ENCODE results near the gene MTMR2.

Gene MTMR2

GRCh38 chr11:95917193-95918036 is 6.5 kb downstream of the MTMR2 start:
- DNase-seq (ENCODE audit: low read depth), result no peak

- no peak for DNase-seq (ENCODE audit: low read depth)
These were observed 7.9 kb downstream of the MTMR2 start for GRCh38 chr11:95916049-95916448.

- DNase-seq (ENCODE audit: low read depth), result no peak
These were observed 8.9 kb downstream of the MTMR2 start for GRCh38 chr11:95915051-95915450.

- DNase-seq (ENCODE audit: low read depth), result no peak
These were observed 9.9 kb downstream of the MTMR2 start for GRCh38 chr11:95913830-95914615.

- no peak for DNase-seq (ENCODE audit: low read depth)
These were observed 10.9 kb downstream of the MTMR2 start for GRCh38 chr11:95912902-95913560.

GRCh38 chr11:95911369-95911759 is 12.5 kb downstream of the MTMR2 start:
- DNase-seq (ENCODE audit: low read depth), result no peak

GRCh38 chr11:95910638-95911368 is 13.1 kb downstream of the MTMR2 start:
- DNase-seq (ENCODE audit: low read depth), result no peak

- no peak for DNase-seq (ENCODE audit: low read depth)
These were observed 15.1 kb downstream of the MTMR2 start for GRCh38 chr11:95908826-95909225.

GRCh38 chr11:95907476-95907875 is 16.4 kb downstream of the MTMR2 start:
- DNase-seq (ENCODE audit: low read depth), result no peak

GRCh38 chr11:95904009-95904650 is 19.8 kb downstream of the MTMR2 start:
- no peak for DNase-seq (ENCODE audit: low read depth)

GRCh38 chr11:95898782-95899181 is 25.1 kb downstream of the MTMR2 start:
- no peak for DNase-seq (ENCODE audit: low read depth)

GRCh38 chr11:95897731-95898130 is 26.2 kb downstream of the MTMR2 start:
- DNase-seq (ENCODE audit: low read depth), result no peak

GRCh38 chr11:95895815-95896214 is 28.1 kb downstream of the MTMR2 start:
- no peak for DNase-seq (ENCODE audit: low read depth)

- DNase-seq (ENCODE audit: low read depth), result no peak
These were observed 30.9 kb downstream of the MTMR2 start for GRCh38 chr11:95892892-95893570.

- DNase-seq (ENCODE audit: low read depth), result no peak
These were observed 31.4 kb downstream of the MTMR2 start for GRCh38 chr11:95892492-95892891.

GRCh38 chr11:95891423-95892170 is 32.3 kb downstream of the MTMR2 start:
- no peak for DNase-seq (ENCODE audit: low read depth)

GRCh38 chr11:95888852-95889251 is 35.1 kb downstream of the MTMR2 start:
- DNase-seq (ENCODE audit: low read depth), result no peak

- DNase-seq (ENCODE audit: low read depth), result no peak
These were observed 35.5 kb downstream of the MTMR2 start for GRCh38 chr11:95888439-95888838.

- DNase-seq (ENCODE audit: low read depth), result no peak
These were observed 37.4 kb downstream of the MTMR2 start for GRCh38 chr11:95886462-95886861.

GRCh38 chr11:95884802-95885201 is 39.1 kb downstream of the MTMR2 start:
- no peak for DNase-seq (ENCODE audit: low read depth)

All from activated T-cell treated with anti-CD3 and anti-CD28 coated beads for 48 hours (primary cell).